GM19043 (cell line): ENCODE results near the gene SPTBN1.

ENCODE experiments used
- ATAC-seq: cut with Tn5 transposase; IDR thresholded peaks from one replicate; pipeline ENCODE4 v1.9.1; 2021; ENCODE audit warnings: low read depth; ENCODE audit not compliant: unreplicated experiment

Gene SPTBN1

DNA sequence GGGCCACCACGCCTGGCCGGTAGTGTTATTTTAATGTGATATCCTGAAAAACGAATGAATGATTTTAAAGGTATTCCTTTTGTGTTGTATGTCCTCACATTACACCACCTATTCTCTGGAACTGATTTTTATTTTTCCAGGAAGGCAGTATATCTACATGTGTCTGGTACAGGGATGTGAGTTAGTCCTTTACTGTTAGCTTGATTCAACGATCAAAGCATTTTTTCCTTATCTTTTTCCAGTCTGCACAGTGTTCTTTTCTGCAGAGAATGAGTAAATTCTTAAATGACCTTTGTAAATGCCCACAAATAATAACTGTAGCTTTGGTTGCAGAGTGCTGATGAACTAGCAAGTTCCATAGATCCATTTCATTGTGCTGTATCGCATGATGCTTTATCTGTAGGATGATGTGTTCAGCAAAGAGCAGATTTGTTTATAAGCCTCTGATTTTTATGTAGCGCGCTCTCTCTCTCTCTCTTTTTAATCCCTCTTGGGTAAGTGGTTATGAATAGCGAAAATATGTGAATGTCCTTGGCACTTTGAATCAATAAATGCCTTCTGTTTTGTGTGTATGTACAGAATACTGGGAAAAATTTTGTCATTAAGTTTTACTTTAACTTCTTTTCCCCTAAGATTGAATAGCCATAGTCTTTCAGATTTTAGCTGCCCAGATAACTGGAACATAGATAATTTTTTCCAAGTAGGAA lies 184.9 kb downstream of the SPTBN1 start:
- ATAC-seq = no peak

DNA sequence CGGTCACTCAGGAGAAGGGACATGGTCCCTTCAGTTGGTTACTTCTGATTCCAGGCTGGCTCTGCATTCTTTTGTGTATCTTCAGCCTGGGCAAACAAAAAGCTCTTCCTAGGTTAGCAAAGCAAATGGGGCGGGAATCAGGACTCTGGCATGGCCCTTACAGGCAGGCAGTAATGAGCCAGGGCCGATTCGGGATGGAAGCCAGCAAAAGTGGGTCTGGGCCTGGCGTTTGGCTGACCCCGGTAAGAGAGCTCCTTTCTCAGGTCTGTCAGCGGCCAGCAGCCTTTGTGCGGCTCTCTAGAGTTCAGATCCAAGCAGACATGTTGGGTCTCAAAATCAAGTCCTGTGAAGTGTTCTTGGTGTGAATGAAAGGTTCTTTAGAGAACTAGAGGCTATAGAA lies 185.9 kb downstream of the SPTBN1 start:
- ATAC-seq = no peak

DNA sequence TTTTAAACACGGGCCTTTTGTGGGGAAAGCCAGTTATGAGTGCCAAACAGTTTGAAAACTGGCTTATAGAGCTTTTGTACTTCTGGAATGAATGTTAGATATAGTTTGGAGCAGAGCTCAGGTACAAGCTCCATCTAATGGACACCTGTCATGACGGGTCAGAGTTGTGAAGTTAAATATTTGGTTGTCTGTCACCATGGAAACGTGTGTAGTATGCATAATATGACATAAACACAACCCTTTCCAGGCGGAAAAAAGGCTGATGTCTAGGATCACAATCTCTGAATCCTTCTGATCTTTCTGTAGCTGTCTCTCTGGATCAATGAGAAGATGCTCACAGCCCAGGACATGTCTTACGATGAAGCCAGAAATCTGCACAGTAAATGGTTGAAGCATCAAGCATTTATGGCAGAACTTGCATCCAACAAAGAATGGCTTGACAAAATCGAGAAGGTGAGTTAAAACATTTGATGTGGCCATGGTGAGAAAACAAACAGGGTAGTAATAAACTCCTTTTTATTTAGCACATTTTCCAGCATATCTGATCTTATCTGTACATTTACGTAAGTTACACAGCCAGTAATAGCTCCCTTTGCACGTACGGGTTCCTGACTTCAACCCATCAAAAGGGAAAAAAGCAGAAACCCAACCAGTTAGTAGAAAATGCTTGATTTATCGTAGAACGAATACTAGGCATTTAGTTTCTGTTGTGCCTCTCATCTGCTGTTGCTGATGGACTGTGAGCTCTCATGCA lies 186.7 kb downstream of the SPTBN1 start:
- no peak for ATAC-seq

DNA sequence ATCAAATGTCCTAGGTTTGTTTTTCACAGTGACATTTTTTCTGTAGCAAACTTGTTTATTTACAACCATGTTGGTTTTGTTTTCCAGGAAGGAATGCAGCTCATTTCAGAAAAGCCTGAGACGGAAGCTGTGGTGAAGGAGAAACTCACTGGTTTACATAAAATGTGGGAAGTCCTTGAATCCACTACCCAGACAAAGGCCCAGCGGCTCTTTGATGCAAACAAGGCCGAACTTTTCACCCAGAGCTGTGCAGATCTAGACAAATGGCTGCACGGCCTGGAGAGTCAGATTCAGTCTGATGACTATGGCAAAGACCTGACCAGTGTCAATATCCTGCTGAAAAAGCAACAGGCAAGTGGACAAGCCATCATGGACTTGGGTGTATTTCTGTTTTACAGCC lies 188.1 kb downstream of the SPTBN1 start:
- ATAC-seq = no peak

DNA sequence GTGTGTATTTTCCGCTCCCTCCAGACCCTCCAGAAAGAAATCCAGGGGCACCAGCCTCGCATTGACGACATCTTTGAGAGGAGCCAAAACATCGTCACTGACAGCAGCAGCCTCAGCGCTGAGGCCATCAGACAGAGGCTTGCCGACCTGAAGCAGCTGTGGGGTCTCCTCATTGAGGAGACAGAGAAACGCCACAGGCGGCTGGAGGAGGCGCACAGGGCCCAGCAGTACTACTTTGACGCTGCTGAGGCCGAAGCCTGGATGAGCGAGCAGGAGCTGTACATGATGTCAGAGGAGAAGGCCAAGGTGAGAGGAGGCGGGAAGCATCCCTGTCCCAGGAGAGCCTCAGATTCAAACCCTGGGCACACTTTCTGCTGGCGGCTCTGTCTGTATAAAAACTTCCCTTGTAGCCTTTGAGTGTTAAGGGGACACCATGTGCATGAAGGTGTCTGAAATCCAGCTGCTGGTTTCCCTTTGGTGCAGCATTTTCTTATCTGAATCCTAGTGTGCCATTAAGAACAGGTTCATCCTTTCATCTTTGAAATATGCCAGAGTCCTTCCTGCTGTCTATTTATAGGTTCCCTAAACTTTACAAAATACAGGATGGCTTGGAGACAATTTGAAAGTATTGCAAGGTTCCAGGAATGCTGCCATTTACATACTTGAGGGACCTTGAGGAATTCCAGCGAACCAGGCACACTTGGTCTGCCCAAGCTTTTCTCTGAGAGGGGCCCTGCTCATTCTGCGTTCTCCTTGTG lies 190.2 kb downstream of the SPTBN1 start:
- no peak for ATAC-seq

DNA sequence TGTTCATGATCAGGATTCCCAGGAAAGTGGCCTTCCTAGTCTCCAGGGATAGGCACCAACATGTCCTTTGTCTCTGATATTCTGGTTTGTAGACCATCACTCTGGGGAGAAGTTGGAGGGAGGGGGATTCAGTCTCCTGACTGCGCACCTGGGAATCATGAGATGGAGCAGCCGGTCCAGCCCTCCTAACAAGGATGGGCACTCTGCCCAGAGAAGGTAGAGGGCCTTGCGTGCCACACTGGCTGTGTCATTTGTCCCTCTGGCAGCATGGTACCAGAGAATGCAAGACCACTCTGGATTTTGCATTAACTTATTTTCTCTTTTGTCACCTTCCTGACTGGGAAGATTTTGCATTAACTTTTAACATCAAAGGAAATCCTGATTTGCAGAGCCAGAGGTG lies 192.1 kb downstream of the SPTBN1 start:
- no peak for ATAC-seq

DNA sequence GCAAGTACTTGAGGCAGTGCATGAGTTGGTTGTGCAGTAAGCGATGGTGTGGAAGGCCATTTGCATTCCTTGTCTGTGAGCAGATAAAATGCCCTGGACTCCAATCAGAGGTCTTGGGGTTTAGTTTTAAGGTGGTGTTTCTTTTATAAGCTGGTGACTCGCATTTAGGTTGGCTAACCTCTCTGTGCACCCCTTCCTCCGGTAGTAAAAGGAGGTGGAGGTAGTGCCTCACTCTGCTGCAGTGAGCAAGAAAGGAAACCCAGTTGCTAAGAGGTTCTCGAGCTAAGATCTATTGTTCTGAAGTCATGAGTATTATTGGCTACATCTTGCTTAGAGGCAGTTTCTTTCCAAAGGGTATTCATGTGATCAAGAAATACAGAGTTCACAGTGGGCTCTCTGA lies 193.1 kb downstream of the SPTBN1 start:
- no peak for ATAC-seq

DNA sequence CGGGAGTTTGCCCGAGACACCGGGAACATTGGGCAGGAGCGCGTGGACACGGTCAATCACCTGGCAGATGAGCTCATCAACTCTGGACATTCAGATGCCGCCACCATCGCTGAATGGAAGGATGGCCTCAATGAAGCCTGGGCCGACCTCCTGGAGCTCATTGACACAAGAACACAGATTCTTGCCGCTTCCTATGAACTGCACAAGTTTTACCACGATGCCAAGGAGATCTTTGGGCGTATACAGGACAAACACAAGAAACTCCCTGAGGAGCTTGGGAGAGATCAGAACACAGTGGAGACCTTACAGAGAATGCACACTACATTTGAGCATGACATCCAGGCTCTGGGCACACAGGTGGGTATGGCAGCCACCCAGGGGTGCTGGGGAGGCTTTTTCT lies 193.5 kb downstream of the SPTBN1 start:
- ATAC-seq = no peak

DNA sequence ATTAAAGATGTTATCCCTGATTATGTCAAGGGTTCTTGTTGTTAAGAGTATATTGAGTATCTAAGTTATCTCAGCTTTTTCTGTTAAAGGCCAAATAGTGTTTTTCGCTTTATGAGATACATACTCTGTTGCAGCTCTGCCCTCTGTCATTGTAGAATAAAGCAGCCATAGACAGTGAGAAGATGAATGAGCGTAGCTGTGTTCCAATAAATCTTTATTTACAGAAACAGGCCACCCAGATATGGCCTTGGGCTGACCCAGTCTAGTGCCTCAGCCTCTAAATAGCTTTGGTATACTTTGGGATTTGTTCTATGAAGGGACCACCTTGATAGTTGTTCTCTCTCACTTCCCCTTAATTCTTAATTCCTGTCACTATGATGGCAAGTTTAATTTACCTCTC lies 194.5 kb downstream of the SPTBN1 start:
- no peak for ATAC-seq

DNA sequence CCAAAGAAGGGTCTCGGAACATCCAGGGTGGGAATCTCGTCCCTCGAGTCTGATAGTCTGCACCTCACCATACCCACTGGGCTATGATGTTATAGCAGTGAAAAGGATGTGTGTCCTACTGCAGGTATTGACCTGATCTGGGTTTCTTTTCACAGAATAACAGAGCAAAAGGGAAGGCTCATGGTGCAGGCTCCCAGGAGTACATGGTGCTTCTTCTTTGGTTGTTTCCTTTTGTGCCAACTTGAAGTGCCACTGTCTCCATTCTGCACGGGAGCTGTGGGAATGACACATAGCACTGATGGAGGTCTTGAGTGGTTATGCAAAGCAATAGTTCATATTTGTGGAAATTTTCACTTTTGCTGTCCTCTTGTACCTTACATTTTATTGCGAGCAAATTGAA lies 195.2 kb downstream of the SPTBN1 start:
- ATAC-seq = no peak

DNA sequence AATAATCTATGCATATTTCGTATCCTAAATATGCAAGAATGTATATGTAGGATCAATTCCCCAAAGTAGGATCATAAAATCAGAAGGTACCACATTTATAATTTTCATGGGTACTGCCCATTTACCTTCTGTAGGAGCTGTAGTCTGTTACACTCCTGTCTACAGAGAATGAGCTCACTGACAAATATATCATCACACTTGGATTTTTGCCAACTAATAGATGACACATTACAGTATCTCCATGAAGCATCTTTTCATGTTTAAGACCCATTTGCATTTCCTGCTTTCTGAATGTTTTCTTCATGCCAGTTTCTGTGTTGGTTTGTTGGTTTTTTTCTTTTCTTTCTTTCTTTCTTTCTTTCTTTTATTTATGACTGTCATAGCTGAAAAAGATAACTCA lies 196.4 kb downstream of the SPTBN1 start:
- ATAC-seq = peak; percentile 80

DNA sequence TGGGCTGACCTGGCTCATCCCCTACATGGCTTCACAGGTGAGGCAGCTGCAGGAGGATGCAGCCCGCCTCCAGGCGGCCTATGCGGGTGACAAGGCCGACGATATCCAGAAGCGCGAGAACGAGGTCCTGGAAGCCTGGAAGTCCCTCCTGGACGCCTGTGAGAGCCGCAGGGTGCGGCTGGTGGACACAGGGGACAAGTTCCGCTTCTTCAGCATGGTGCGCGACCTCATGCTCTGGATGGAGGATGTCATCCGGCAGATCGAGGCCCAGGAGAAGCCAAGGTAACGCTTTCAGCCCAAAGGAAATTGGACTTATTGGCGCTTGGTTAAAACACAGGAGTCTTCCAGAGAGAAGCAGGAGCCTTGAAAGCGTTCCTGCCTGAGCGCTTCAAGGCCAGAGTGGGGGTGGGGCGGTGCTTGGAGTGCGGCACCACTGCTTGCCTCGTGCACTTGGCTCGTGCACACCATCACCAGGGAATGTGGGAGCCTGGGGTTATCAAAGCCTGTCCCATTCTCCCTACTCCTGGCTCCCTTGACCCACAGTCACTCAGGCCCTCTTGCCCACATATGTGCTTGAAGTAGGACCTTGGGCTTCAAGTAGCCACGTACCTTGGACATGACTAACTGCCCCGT lies 197.6 kb downstream of the SPTBN1 start:
- ATAC-seq = no peak

DNA sequence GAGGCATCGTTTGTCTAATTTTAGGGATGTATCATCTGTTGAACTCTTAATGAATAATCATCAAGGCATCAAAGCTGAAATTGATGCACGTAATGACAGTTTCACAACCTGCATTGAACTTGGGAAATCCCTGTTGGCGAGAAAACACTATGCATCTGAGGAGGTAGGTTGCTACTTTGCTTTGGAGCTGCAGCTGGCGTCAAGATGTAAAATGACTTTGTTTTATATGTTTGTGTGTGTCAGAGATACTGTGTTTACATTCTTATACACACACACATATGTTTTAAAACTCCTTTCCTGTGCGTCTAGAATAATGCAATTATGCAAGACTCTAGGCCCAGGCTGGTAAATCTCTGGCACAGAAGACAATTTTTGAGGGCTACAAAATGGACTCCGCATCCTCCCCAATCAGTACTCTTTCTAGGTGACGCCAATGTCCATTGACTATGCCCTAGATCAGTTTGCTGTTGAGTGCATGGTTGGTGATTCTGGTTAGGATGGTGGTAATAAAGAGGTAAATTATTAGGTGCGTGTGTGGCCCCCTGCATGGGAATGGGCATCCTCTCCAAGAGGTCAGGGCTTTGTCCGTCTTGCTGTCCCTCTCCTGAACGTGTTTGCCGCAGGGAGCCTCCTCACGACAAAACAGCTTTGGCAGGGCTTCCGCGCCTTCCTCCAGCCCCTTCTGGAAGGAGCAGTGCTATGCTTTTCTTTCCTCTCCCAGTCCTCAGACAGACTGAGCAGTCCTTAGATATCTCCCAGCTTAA lies 199.1 kb downstream of the SPTBN1 start:
- no peak for ATAC-seq

DNA sequence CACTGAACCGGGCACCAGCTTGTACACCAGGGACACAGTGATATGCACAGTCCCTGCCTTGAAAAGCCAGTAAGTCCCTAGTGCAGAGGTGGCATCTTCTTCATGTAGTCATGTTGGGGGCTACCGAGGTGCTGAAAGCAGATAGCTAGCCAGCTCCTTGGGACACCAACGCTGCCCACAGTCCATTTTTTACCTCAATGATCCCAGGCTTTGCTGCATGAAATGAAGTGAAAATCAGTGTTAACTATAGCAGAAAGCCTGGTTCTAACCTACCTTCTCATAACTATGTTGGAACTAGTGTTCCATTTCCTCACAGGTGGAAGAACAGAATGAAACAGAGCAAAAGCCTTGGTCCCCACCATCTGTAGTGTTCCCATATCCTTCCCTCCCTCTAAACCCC lies 200.7 kb downstream of the SPTBN1 start:
- ATAC-seq = no peak

DNA sequence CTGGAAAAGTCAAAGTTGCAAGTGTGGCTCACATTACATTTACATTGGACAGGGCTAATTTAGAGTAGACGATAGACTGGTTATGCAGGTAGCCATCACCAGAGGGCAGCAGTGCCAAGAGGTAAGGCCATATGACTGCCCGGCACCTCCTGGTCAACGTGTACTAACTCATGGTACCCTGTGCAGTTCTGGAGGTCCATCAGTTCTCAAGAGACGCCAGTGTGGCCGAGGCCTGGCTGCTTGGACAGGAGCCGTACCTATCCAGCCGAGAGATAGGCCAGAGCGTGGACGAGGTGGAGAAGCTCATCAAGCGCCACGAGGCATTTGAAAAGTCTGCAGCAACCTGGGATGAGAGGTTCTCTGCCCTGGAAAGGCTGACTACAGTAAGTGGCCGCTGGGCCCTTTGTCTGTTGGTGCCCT lies 201.5 kb downstream of the SPTBN1 start:
- peak; percentile 45 for ATAC-seq

DNA sequence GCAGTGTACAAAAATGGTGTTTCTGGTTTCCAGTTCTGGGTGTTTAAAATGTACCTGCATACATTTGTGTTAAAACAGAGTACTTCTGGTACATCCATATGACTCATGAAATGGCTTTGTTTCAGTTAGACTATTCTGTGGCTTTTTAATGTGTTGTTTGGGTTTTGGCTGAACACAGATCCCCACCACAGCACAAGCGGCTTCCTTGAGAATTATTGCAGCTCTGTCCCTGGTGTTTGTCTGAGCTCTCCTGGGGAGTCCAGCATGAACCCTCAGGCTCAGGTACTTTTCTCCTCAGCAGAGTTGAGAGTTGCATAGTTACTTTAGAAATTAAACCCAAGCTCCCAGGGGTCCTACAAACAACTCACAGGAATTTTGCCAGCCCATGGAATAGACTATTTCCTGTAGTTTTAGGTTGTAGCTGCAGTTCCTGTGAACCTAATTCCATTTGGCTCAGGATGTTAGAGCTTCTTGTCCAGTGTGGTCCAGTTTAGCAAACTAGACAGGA lies 202.5 kb downstream of the SPTBN1 start:
- no peak for ATAC-seq

DNA sequence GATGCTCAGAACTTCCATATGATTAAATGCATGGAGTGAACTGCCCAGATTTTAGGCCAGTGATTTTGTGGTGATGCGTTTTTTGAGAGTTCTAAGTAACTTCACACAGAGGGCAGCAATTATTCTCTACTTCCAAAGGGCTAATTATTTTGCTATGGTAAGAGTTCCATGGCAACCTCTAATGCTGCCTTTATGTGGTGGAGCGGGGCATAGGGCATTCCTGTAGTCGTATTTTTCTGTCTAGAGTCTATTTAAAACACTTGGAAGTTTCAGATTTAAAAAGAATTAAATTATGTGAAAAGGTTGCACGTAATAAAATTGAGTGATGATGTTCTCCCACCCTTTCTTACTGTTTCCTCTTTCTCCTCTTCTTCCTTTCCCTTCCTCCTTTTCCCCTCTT lies 203.4 kb downstream of the SPTBN1 start:
- no peak for ATAC-seq

DNA sequence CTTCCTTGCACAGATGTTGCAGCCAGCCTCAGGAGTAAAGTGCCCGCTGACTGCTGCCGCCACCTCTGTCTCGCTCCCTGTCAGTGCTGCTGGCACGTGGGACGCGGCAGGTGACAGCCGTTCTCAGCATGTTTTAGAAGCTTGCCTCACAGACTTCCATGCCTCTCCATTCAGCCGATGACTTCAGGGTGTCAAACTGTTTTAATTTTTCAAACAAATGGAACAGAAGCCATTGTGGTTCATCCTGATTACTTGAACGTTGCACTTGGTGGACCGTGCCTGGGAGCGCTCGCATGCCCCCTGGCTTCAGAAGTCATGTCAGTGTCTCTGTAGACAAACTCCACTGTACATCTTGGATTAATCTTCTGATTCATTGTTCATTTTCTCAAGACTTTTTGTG lies 204.6 kb downstream of the SPTBN1 start:
- no peak for ATAC-seq

DNA sequence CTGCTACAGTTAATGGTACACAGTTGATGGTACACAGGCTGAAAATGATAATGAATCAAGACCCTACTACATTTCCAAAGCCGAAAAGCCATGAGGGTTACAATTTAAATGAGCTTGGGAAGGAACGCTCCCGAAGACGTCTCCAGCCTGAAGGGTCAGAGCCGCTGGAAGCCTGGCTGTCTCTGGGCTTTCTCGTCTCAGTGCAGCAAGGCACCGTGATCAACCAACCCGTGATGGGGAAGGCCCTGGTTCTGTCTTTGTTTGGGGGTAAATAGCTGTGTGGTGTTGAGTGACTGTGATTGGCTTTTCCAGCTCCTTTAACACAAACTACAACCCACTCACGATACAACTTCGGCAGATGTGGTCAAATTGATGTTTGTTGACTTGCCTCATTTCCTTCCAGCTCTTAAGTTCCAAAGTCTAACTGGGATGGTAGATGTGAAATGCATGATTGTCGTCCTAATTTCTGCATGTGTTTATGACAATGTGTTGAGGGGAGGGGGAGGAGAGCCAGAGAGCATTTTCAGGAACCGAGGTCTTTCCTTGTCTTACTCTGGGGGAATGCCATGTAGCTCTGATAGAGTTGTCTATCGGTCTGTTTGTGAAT lies 207.4 kb downstream of the SPTBN1 start:
- ATAC-seq = no peak
